ENCODE data around the gene NEGR1.

DNA sequence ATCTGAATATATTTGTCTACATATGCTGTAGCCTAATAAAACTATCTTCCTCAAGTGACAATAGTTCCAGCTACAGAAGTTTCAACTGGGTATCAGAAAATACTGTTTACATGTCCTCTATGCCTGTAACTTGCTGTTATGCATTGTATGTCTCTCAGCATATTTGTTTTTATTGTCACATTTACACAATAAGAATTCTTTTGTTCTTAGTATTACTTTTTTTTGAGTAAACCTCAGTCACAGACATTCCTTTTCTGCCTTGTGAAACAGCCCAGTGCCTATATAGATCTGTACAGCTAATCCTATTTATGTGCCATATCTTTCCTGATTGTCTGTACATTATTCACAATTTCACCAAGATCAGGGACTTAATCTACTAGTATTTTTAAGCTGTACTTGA, 565.2 kb downstream of the NEGR1 start:
- TF ChIP-seq POLR2AphosphoS5 (IDR thresholded peaks at IDR 0.05; ENCODE audit: insufficient read depth, low read depth, low read length) (no peak), MYC (IDR thresholded peaks at IDR 0.05; ENCODE audit: low read depth, low read length) (no peak), POLR2A (IDR thresholded peaks at IDR 0.05; ENCODE audit: low read depth, low read length) (no peak), EZH2 (IDR thresholded peaks at IDR 0.05; ENCODE audit: borderline replicate concordance, low read depth, low read length, severe bottlenecking) (no peak)
- TF ChIP-seq, protein P1, sequence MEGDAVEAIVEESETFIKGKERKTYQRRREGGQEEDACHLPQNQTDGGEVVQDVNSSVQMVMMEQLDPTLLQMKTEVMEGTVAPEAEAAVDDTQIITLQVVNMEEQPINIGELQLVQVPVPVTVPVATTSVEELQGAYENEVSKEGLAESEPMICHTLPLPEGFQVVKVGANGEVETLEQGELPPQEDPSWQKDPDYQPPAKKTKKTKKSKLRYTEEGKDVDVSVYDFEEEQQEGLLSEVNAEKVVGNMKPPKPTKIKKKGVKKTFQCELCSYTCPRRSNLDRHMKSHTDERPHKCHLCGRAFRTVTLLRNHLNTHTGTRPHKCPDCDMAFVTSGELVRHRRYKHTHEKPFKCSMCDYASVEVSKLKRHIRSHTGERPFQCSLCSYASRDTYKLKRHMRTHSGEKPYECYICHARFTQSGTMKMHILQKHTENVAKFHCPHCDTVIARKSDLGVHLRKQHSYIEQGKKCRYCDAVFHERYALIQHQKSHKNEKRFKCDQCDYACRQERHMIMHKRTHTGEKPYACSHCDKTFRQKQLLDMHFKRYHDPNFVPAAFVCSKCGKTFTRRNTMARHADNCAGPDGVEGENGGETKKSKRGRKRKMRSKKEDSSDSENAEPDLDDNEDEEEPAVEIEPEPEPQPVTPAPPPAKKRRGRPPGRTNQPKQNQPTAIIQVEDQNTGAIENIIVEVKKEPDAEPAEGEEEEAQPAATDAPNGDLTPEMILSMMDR (IDR thresholded peaks at IDR 0.05; ENCODE audit: extremely low read depth in 1 of 2, insufficient read depth in 1 of 2, low read depth in 1 of 2, low read length in 2 of 2), result no peak
- TF ChIP-seq, protein P2, sequence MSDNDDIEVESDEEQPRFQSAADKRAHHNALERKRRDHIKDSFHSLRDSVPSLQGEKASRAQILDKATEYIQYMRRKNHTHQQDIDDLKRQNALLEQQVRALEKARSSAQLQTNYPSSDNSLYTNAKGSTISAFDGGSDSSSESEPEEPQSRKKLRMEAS (IDR thresholded peaks at IDR 0.05; ENCODE audit: insufficient read depth, insufficient read length), result no peak
